HG02870 (cell line): ENCODE measurements around the gene OTOA.
A peak's percentile ranks its signal among the peaks of the same experiment; 100 is the strongest.
"Not testable (repeated sequence)": the region's sequence is repeated elsewhere in the genome, so short reads cannot be mapped to it uniquely, and the experiment has no call there.

Source experiments
- ATAC-seq: cut with Tn5 transposase; IDR thresholded peaks from one replicate; pipeline ENCODE4 v1.9.1; 2021; ENCODE audit warnings: mild to moderate bottlenecking, moderate library complexity; ENCODE audit not compliant: unreplicated experiment

Gene OTOA

DNA sequence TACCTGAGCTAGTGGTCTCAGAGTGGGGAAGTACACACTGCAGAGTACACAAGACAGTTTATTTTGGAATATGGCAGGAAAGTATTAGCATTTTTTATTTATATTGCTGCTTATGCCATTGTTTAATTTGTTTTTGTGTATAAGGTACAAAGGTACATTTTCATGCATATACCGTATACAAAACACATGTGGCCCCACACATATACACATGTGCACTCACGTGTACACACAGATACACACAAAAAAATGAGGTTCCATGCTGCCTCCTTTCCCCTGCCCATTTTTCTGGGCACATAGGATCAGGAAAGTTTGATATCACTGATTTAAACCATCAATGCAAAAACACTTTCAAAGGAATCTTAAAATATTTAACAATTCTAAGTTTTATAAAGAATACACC is 24.3 kb upstream of the OTOA start:
- ATAC-seq, result no peak

DNA sequence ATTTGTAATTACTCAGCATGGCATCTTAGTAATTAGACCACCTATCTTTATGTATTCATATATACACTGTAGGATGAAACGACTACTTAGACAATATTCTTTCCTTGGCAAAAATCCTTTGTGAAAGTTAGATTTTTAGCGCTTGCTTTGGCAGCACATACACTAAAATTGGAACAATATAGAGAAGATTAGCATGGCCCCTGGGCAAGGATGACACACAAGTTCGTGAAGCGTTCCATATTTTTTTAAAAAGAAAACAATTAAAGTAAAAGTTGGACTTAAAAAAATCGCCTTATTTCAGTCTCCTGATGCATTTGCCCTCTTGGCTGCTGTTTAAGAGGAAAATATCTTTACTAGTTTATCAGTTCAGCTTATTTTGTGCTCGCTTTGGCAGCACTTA is 21.9 kb upstream of the OTOA start:
- no peak for ATAC-seq

DNA sequence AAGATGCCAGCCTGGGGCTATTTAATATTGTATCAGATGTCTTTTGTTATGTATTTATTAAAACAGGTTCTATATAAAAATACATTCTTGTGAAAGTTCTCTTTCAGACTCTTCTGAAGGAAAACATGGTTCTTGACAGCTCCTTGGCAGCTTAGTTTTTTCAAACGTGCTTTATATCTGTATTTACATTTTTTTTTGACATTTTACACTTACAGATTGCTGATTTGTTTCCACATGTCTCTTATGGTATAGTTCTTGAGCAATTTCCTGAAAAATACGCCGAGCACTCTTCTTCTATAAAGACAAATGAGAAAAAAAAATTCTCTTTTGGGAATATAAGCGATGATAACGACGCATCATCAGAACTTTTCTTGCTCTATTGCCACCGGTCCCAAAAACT is 20.9 kb upstream of the OTOA start:
- no peak for ATAC-seq

DNA sequence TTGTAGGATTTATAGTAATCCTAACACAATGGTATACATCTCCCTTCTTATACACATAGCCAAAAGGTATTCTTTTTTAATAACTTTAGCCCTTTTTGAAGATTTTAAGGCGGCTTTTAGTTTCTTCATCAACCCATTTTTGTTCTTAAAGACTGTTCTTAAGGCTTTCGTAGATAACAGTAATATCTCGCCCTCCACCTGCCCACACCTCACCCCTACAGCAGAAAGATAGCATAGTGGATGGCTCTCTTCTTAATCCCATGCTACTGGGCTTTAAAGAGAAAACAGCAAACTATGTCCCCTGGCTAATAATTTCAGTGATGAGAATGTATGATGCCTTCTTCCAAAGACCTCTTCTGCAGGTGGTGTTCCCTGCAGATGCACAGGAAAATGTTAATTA is 20.0 kb upstream of the OTOA start:
- no peak for ATAC-seq

DNA sequence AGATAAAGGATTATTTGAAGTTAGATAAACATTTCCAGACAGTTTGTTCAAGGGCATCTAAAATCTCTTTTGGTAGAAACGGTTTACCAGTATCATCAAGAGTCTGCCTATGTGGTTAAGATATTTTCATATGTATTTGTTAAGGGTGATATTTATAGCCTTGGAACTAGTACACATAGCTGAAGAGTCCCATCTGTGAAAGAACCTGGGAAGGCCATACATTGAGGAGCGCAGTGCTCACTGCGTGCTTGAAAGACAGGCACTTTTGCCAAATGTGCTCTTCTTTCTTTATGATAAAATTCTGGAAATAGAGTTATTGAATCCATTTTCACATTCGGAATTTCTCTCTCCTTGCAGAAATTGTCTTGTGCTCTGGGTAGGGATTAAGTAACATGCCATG is 19.1 kb upstream of the OTOA start:
- ATAC-seq, result no peak

DNA sequence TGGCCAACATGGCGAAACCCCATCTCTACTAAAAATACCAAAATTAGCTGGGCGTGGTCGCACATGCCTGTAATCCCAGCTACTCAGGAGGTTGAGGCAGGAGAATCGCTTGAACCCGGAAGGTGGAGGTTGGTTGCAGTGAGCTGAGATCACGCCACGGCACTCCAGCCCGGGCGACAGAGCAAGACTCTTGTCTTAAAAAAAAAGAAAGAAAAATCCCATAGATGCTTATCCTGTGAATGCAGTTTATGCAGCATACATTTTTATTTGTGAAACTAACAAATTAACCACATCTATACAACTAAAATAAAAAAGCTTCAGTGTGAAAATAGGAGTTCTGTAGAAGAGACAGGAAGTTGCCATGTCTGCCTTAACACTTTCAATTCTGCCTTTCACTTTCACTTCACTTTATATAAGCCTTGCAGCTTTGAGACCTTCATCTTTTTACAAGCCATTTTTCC is 18.5 kb upstream of the OTOA start:
- peak; percentile 36 for ATAC-seq

DNA sequence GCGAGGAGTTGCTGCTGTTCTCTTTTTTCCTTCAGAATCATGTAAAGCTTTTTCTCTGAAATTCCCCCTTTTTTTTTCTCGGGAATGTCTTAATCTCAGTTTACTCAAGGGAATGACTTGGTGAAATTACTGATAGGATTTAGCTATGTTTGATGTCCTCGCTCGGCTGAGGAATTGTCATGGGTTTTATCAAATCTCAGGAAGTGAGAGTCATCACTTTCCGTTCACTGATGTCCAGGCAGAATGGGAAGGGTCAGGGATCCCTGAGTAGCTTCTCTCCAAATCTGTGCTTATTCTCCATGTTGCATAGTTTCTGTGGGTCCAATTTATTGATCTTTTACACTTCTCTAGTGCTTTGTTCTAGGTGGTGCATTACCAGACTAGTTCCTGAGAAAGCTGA is 17.7 kb upstream of the OTOA start:
- ATAC-seq, result no peak

DNA sequence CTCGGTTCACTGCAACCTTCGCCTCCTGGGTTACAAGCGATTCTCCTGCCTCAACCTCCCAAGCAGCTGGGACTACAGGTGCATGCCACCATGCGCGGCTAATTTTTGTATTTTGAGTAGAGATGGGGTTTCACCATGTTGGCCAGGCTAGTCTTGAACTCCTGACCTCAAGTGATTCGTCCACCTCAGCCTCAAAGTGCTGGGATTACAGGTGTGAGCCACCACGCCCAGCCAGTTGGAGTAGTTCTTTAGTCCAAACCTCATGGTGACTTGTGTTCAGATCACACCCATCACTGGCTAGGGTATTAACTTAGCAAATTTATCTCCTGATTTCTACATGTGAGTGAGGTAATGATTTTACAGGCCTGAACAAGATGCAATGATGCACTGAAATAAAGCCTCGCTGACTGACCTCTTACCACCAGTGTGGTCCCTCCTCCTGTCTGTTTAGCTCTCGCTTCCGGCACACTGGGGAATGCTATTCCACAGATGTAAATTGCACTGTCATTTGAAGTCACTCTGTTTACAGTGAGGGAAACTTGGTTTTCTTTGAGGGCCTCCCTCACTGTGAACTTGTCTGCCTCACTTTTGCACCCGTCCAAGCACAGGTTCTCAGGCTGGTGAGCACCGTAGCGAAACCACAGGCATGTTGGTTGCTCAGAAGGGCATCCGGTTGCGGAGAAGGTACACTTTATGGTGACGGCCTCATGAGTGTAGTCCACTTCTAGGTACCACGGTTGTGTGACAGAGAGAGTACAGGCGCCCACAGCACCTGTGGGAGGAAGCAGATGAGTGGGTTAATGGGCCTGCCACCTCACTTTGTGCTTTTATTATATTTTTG is 16.8 kb upstream of the OTOA start:
- peak; percentile 81 for ATAC-seq

DNA sequence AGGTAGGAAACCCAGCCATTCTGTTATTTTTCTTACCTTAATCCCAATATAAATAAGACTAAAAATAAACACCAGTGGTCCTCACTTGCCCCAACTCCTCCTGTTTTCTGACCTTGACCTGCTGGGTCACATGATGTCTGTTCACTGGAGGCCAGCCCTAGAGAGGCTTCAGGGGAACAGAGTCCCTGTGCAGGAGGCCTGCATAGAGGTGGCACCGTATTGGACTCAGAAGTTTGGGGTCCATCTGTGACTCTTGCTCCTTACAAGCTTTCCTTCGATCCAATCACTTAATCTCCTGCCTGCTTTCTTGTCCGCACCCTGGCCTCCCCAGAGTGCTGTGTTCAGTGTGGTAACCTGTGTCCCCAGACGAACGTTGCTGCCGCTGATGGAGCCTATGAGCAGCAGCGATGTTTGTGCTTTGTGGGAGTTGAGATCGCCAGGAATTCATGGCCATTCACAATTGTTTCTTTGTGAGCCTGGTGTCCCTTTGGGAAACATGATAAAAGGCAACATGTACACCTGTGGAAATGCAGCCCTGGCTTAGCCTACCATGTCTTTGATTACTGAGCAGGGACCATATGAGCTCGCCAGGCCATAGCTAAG is 16.1 kb upstream of the OTOA start:
- no peak for ATAC-seq

DNA sequence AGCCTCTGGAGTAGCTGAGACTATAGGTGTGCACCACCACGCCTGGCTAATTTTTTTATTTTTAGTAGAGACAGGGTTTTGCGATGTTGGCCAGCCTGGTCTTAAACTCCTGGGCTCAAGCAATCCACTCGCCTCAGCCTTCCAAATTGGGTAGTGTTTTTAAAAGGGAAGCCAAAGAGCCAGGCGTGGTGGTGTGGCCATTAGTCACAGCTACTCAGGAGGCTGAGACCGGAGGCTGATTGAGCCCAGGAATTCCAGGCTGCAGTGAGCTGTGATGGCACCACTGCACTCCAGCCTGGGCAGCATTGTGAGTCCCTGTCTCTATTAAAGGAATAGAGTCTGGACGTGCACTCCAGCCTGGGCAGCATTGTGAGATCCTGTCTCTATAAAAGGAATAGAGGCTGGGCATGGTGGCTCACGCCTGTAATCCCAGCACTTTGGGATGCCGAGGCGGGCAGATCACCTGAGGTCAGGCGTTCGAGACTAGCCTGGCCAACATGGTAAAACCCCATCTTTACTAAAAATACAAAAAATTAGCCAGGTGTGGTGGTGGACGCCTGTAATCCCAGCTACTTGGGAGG is 13.9 kb upstream of the OTOA start:
- not testable (repeated sequence) for ATAC-seq

DNA sequence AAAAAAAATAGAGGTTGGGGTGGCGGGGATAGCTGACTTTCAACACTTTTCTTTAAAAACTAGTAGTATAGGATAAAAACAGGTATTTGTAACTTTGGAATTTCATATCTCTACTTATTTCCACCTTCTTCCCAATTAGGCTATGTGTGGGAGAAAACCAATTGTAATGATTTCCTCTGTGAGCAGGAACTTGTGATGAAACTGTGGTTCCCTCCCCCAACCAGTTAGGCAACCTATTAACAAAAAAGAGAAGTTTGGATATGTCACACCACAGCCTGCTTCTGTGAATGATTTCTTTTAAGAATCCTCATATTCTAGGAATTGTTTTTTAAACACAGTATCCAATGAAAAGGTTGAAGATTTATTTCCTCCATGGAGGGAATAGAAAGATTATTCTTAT is 13.2 kb upstream of the OTOA start:
- ATAC-seq, result no peak

DNA sequence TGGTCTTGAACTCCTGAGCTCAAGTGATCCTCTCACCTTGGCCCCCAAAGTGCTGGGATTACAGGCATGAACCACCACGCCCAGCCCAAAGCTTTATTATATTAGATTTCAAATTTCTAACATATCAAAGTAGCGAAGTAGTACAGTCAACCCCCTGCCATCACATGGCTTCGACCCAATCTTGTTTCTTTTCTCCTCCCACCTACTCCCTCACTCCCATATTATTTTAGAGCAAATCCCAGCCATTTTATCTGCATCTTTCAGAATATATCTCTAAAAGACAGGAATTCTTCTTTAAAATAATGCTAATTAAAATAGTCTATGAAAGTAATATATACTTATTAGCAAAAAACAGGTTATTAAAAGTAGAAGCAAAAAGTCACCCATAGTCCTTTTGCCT is 12.3 kb upstream of the OTOA start:
- no peak for ATAC-seq

DNA sequence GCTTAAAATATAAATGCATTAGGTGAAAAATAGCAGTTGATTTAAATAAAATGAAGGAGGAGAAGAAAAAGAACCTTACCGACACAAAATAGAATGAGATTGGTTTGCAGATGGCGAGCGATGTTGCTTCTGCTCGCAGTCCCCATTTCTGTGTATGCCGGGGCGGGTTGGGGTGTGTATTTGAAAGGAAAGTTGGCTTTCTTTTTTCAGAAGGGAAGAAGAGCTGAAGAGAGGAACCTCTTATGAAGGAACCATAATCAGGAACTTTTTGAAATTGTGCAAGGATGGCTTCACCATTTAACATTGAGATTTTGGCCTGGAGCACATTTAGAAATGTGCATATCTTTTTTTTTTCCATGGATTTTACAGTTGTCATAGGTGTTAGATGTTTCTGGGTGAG is 11.3 kb upstream of the OTOA start, which contains the start of gene IGSF6:
Gene IGSF6, minus strand, starts transcription at position 156 of the 400 bp plus-strand sequence. Its CDS starts 10 bp downstream, at position 146.
- ATAC-seq, result no peak

DNA sequence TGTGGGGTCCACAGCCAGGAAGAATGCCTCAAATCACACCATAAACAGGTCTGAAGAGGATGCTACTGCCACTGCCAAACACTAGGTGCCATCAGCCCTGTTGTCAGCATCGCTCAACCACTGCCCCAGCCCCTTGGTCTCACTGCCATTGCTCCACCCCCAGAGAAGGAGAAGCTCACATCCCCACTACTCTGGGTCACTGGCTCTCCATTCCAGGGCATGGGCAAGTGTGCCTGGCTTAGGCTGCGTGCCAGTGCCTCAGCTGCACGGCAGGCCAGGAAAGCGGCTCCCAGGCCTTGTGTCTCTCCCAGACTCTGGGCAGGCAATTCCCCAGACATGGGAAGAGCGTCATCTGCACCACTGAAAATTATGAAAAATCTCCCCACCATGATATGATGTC is 10.2 kb upstream of the OTOA start:
- no peak for ATAC-seq

DNA sequence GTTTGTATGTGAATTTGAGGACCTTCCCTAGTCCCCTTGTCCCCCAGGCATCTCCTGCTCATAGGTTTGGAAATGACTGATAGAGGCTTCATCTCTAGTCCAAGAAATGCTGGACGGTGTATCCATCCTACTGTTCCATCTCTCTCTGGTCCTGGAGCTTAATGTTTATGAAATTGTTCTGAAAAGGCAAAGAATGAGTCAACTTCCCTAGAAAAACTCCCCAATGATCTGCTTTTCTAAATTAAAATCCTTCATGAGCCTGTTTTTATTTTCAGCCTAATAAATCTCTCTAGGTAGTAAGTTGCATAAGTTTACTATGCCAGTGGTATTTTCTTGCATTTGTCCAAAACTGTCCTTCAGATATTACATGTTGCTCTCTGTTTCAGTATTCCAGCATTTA is 9.3 kb upstream of the OTOA start:
- no peak for ATAC-seq

DNA sequence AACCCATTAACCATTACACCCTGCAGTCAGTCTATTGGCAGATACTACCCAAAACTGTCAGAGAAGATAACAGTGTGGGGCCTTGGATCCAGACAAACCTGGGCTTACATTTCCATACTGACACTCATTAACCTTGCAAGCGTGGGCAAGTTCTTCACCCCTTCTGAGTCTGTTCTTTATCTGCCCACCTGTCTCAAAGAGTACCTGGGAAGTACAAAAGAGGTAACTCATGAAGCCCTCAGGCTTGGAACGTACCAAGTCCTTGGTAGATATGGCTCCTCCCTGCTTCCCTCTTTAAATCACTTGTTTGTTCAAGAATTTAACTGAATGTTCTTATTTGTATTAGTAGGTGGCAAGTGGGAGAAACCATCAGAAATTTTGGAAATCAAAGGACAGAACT is 8.9 kb upstream of the OTOA start:
- ATAC-seq, result no peak

DNA sequence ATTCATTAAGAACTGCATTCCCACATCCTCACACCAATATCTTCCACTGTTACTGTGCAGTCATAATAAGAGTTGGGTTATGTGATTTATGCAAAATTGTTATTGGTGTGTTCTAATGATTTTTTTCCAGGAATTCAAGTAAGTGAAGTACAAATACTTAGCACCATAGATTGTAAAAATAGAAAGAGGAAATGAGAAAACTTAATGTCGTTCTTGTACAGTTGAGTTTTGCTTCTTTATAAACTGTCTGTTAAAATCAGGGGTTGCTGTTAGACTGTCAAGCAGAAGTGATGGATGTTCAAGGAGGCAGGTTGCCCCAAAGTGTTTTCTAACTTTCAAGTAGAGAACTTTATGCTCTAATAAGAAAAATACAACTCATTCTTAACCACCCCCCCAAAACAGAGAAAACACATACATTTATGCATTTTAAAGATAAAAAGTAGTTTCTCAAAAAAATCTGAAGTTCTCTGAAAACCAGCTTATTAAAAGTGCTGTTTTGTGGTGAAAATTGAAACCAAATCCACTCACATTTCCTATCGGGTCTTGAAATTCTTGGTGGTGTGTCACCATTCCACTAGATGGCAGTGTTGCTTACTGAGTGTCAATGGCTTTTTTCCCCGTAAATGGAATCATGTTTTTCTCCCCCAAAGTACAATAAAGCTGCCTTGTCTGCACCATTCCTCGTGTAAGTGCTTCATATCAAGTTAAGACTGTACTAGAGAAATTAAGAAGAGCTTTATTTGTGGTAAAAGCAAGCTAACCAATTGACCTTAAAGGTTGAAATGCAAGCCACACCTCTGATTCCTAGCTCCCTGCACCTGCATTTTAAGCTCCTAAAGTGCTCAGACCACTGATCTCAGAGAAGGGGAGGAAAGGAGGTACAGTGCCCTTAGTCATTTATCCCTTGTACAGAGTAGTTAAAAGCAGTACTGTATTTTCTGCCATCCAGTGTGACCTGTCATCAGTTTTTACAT is 6.7 kb upstream of the OTOA start:
- peak; percentile 44 for ATAC-seq

DNA sequence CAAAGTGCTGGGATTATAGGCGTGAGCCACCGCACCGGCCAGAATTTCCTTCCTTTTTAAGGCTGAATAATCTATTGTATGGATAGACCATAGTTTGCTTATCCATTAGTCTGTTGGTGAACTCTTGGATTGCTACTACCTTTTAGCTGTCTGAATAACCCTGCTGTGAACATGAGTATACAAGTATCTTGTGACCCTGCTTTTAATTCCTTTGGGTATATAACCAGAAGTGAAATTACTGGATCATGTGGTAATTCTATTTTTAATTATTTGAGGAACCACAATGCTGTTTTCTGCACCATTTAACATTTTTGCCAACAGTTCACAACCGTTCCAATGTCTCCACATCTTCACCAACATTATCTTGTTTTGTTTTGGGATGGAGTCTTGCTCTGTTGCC is 4.6 kb upstream of the OTOA start:
- no peak for ATAC-seq

DNA sequence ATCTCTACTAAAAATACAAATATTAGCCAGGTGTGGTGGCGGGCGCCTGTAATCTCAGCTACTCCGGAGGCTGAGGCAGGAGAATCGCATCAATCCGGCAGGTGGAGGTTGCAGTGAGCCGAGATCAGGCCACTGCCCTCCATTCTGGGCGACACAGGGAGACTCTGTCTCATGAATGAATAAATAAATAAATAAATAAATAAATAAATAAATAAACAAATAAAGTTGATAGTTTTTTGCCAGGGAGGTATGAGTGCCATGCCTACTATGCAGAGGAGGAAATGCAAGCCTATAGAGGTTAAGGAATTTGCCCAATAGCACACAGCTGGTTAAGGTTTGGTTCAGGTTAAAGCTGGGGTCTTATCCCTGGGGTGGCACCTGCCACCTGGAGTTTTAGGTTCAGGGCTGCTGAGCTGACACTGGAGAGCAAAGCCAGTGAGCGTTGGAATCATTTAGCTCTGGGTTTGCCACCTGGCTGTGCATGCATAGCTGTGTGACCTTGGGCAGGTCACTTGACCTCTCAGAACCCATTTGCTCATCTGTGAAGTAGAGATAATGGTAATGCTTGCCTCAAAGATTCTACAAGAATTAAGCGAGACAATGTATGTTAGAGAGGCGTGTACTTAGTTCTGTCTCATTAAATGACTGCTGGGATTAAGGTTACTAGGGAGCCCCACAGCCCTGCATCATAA is 1.2 kb downstream of the OTOA start:
- ATAC-seq, result no peak

DNA sequence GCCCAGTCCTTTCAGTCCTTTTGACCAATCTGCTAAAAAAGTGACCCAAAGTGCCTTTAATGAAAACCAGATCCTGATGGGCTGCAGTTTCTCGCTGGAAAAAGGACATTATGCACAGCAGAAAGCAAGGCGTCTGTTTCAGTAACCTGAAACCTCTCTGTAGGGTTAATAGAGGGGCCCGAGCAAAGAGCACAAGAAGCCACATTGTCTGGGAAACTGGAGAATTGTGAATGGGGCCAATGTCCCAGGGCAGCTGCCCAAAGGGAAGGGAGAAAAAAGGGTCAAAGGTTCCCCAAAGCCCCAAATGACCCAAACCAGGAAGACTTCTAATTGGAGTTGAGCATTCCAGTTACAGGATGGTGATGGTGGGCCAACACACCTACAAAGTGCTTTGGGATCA is 3.0 kb downstream of the OTOA start:
- no peak for ATAC-seq
